ENCODE results near the gene GLYATL3.

GLYATL3 gene

GRCh38 chr6:49546331-49546730 lies 46.6 kb downstream of the GLYATL3 start:
- DNase-seq (ENCODE audit: low read depth in 2 of 2, low spot score in 1 of 2), result no peak

GRCh38 chr6:49548613-49549304 lies 49.0 kb downstream of the GLYATL3 start:
- DNase-seq (ENCODE audit: low read depth in 2 of 2, low spot score in 1 of 2), result no peak

GRCh38 chr6:49549691-49550491 lies 50.2 kb downstream of the GLYATL3 start:
- no peak for DNase-seq (ENCODE audit: low read depth in 2 of 2, low spot score in 1 of 2)

GRCh38 chr6:49550492-49551077 lies 50.9 kb downstream of the GLYATL3 start, which contains the start of gene C6orf141:
Gene C6orf141 (plus strand): TSS chr6:49550668. CDS start chr6:49550793, 125 bp downstream.
- no peak for DNase-seq (ENCODE audit: low read depth in 2 of 2, low spot score in 1 of 2)

GRCh38 chr6:49551078-49551865 lies 51.5 kb downstream of the GLYATL3 start:
- no peak for DNase-seq (ENCODE audit: low read depth in 2 of 2, low spot score in 1 of 2)

GRCh38 chr6:49551866-49552129 lies 52.1 kb downstream of the GLYATL3 start:
- no peak for DNase-seq (ENCODE audit: low read depth in 2 of 2, low spot score in 1 of 2)

- DNase-seq (ENCODE audit: low read depth in 2 of 2, low spot score in 1 of 2), result no peak
These were observed 52.9 kb downstream of the GLYATL3 start for GRCh38 chr6:49552596-49552995.

GRCh38 chr6:49553384-49553783 lies 53.7 kb downstream of the GLYATL3 start:
- DNase-seq (ENCODE audit: low read depth in 2 of 2, low spot score in 1 of 2), result no peak

- DNase-seq (ENCODE audit: low read depth in 2 of 2, low spot score in 1 of 2), result no peak
These were observed 56.2 kb downstream of the GLYATL3 start for GRCh38 chr6:49555951-49556350.

- no peak for DNase-seq (ENCODE audit: low read depth in 2 of 2, low spot score in 1 of 2)
These were observed 56.7 kb downstream of the GLYATL3 start for GRCh38 chr6:49556429-49556837.

GRCh38 chr6:49557177-49557576 lies 57.5 kb downstream of the GLYATL3 start:
- DNase-seq (ENCODE audit: low read depth in 2 of 2, low spot score in 1 of 2), result no peak

- DNase-seq (ENCODE audit: low read depth in 2 of 2, low spot score in 1 of 2), result no peak
These were observed 58.5 kb downstream of the GLYATL3 start for GRCh38 chr6:49558238-49558637.

- no peak for DNase-seq (ENCODE audit: low read depth in 2 of 2, low spot score in 1 of 2)
These were observed 63.5 kb downstream of the GLYATL3 start for GRCh38 chr6:49563006-49563886.

GRCh38 chr6:49564552-49564951 lies 64.8 kb downstream of the GLYATL3 start:
- no peak for DNase-seq (ENCODE audit: low read depth in 2 of 2, low spot score in 1 of 2)

- no peak for DNase-seq (ENCODE audit: low read depth in 2 of 2, low spot score in 1 of 2)
These were observed 65.5 kb downstream of the GLYATL3 start for GRCh38 chr6:49565261-49565660.

GRCh38 chr6:49565855-49566254 lies 66.1 kb downstream of the GLYATL3 start:
- DNase-seq (ENCODE audit: low read depth in 2 of 2, low spot score in 1 of 2), result no peak

- DNase-seq (ENCODE audit: low read depth in 2 of 2, low spot score in 1 of 2), result no peak
These were observed 70.9 kb downstream of the GLYATL3 start for GRCh38 chr6:49570474-49571079.

GRCh38 chr6:49576618-49577017 lies 76.9 kb downstream of the GLYATL3 start:
- no peak for DNase-seq (ENCODE audit: low read depth in 2 of 2, low spot score in 1 of 2)
